GM18870 (cell line): ENCODE data around the gene CAD.
"Not testable (repeated sequence)": the region's sequence is repeated elsewhere in the genome, so short reads cannot be mapped to it uniquely, and the experiment has no call there.

ENCODE experiments used
- ATAC-seq: cut with Tn5 transposase; IDR thresholded peaks from one replicate; pipeline ENCODE4 v1.9.1; 2021; ENCODE audit warnings: moderate library complexity; ENCODE audit not compliant: unreplicated experiment

CAD gene

GRCh38 chr2:27251766-27252165 lies 34.6 kb downstream of the CAD start:
- ATAC-seq = no peak

DNA sequence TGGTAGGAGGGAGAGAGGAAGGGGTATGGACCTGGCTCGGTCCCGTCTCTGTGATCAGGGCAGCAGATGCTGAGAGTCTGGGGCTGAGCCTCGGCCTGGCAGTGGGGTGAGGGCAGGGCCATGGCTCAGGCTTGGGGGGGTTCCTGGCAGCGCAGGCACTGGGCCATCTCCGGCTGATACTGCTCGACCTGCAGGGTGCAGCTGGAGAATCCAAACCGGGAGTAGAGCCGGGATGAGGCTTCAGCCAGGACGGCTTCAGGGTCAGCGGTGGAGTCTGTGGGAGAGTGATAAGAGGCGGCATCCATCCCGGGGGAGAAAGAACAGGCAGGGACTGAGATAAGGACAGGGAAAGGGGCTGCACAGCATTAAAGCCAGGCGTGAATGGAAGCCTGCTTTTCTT lies 38.0 kb downstream of the CAD start:
- no peak for ATAC-seq

DNA sequence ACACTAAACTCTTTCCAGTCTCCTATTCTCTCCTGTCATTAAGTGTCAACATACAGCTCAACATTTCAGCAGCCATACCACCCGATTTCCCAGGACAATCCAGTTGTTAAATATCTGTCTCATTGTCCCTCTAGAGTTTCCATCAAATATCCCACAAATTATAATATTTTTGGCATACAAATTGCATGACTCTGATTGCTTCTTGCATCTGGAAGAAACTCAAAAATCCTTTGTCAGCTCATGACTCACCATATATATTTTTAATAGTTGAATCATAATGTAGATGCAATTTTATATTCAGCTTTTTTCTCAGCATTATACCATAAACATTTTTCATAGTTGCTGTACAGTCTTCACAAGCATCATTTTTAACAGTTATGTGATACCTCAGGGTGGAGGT lies 38.5 kb downstream of the CAD start:
- no peak for ATAC-seq

DNA sequence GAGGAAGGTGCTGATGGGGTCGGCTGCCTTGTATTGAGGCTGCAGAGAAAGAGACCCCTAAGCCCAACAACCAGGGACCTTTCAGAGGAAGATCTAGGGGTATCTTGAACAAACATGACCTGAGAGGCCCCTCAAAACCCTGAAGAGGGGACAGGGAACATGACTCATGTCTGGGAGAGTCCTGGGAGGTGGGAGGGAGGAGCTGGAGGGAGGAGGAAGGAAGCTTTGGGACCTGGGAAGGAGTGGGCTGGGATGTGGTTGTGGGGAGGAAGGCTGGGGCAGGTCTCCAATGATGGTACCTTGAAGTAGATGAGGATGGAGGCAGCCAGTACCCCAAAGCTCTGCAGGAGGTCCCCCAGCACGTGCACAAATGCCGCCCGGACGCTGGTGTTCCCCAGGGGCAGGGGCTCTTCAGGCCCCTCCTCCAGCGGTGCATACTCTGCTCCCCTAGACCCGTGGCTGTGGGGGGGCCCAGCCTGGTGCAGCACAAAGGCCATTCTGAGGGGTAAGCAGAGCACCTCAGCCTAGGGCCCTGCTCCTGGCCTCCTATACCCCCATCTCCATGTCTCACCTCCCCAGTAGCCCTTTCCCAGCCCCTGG lies 39.8 kb downstream of the CAD start:
- ATAC-seq = no peak

DNA sequence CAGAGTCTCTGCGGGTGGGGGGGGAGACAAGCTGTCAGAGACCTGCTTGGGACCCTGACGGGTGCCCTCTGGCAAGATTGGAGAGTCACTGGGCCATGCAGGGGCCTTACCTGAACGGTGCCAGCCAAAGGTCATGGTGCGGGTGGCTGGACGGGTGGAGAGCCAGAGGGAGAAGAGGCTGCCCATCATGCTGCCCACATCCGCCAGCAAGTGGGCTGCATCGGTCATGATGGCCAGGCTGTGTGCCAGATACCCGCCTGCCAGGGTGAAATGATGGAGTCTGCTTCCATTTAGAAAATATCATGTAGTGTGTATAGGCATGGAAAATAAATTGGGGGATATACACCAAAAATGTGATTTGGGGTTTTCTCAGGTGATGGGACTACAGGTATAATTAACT lies 40.9 kb downstream of the CAD start:
- ATAC-seq = no peak

DNA sequence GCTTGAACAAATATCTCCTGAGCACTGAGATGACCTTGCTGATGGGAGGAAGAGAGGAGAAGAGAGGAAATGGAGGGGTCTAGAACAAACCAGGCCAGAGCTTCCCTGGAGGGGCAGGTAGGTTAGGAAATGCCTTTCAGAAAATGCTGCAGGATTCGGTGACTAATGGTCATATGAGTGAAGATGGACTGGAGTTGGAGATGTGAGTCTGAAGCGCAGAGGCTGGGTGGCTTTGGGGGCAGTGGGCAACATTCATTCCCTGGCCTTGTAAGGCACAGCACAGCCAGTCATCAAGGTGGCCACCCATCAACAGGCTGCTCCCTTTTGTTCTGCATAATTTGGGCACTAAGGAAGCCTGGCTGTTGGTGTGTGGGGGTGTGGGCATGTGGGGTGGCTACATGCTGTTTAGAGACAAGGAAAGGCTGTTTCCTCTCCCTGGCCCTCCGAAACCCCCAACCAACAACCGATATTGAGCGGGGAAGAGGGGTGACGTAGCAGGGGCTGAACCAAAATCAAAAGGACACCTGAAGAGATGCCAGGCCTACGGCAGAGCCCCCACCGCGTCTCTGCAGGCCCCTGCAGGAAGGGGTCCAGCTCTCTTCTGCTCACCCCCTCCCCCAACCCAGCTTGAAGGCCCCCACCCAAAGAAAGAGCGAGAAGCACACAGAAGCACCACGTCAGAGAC lies 44.2 kb downstream of the CAD start:
- no peak for ATAC-seq

DNA sequence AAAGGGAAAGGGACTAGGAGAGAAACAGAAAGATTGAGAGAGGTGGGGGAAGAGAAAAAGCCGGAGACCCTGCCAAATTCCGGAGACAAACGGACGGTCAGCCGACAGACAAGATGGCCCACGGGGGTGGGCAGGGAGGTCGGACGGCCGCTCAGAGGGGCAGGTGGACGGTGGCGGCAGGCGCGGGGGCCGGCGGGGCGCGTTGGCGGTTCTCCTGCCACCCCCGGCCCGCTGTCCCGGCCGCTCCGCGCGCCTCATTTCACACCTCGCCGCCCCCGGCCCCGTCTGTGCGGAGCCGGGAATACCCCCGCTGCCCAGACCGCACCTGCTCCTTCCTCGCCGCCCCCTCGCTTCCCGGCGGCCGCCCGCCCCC lies 44.7 kb downstream of the CAD start:
- no peak for ATAC-seq

DNA sequence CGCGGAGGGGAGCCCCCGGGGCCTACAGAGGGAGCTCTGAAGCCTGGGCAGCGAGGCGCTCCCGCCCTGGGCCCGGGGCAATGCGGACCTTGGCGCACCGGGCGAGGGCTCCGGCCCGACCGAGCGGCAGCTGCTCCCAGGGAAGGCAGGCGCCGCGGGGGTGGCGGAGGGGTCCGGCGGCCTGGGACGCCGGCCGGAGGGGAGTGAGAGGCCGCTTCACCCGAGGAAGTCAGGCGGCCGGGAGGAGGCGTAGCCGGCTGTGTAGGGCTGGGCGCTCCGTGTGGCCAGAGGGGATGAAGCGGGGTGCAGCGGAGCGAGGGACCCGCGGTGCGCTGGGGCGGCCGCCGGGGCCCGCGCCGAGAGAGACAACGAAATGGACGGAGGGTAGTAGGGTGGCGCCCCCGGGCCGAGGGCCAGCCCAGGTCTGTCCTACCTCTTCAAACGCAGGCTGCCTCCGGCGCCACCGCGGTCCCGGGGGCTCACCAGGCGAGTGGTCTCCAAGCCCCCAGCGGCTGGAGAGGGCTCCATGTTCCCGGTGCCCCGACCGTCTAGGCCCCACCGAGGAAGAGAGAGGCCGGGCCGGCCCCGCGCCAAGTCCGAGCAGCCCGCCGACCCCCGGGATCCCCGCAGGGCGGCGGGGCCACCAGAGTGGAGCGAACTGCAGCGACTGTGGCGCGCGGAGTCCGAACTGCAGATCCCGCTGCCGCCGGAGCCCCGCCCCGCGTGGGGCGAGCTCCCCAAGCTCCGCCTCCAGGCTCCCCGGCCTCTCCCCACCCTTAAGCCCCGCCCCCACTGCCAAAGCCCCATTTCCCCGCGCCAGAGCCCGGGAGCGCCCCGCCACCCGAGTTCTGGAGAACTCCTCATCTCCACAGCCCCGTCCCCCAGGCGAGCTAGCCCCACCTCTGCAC lies 45.5 kb downstream of the CAD start, which contains the start of gene SLC30A3:
SLC30A3 (minus strand) TSS at position 669 of the 908 bp plus-strand sequence; CDS start at position 528, 141 bp downstream.
- ATAC-seq = no peak

DNA sequence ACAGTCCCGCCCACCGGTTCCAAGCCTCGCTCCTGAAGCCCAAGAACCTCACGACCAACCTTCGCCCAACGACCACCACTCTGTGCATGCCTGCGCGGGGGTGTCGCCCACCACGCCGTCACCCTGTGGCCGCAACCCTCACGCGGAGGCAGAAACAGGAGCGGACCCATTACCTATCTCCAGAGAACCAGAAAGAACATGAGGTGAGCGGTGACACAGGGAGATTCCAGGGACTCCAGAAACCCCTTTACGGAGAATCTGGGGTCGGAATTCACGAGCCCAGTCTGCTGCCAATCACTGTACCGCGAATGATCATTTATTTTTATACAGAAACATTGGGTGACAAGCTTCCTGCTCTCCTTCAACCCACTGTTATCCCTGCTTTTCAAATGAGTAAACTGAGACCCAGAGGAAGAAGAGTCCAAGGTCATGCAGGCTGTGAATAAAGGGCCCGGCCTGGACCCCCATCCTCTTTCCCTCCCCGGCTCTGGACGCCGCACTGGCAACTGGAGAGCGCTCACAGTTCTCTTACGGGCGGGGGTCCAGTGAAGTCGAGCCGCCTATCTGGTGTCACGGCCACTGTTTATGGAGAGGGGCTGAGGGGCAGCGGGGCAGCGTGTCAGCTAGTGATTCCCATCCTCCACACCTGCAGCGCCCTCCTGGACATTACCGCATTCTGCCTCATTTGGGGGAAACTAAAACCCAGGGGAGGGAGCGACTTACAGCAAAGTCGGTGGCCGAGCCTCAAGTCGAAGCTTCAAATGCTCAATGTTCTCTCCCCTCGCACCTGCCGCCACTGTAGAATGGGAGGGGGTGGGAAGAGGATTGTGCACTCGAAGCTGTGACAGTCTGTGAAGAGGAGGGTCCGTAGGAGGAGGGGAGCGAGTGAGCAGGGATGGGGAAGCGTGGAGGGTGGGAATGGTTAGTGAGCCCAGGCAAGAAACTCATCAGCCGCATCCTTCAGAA lies 46.4 kb downstream of the CAD start:
- no peak for ATAC-seq

DNA sequence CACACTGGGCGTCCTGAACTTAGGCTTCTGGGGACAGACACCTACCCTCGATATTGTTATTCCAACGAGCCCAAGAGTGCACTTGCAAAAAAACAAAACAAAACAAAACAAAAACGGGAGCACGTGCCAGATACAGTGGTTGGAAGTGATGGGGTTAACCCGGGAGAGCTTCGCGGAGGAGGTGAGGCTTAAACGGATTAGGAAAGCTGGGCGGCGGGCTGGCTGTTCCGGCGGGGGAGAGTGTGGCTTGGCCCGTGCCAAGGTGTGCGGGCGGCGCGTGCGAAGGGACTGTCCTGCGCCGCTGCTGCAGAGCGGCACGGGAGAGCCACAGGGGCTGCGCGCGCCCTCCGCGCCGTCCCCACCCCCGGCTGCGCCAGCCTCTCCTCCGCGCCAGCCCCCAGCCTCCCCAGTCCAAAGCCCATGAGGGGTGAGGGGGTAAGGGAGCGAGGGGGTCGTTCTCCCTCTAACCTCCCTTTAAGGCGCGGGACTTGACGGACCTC lies 47.1 kb downstream of the CAD start:
- no peak for ATAC-seq

DNA sequence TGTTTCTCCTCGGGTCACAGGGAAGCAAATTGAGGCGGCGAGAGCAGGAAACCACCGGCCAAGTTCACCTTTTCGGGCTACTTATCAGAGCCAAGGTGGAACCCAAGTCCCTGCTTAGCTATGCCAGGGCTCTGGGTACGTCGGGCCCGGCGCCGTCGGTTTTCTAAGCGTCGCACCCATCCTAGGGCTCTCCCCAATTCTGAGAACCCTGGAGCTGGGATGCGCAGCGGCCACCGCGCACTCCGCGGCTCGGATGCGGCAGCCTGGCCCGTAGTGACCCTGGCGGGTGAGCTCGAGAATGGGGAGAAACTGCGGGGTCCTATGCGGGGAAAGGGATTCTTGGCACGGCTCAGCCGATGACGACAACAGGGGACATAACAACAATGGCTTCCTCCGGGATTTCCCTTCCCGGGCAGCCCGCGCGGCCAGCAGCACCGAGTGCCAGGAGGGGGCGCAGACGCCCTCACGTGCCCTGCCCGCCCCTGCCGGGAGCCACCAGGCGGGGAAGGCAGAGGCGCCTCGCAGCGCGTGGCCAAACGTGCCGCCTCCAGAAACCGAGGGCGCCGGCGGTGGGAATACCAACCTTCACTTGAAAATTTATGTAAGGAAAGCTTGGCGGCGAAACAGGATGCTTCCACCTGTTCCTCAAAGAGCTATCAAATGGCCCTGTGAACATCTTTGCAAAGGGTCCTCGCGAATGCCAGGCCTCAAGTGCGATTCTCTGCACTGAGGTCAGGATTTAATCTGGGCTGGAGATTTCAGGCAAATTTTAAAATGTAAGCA lies 47.8 kb downstream of the CAD start:
- no peak for ATAC-seq

DNA sequence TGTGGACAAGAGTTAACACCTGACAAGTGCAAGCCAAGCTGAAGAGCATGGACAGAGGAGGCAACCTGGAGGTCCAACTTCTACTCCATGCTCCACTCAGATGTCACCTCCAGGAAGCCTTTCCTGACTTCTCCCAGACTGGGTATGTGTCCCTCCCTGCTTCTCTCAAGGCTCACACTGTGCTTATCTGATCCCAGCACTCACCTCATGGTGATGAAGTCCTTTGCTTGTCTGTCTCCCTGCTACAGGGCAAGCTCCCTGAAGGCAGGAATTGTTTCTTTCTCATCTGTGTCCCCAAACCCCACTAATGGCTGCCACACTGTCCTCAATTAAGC lies 48.3 kb downstream of the CAD start:
- no peak for ATAC-seq

GRCh38 chr2:27268296-27268695 lies 51.1 kb downstream of the CAD start:
- not testable (repeated sequence) for ATAC-seq

DNA sequence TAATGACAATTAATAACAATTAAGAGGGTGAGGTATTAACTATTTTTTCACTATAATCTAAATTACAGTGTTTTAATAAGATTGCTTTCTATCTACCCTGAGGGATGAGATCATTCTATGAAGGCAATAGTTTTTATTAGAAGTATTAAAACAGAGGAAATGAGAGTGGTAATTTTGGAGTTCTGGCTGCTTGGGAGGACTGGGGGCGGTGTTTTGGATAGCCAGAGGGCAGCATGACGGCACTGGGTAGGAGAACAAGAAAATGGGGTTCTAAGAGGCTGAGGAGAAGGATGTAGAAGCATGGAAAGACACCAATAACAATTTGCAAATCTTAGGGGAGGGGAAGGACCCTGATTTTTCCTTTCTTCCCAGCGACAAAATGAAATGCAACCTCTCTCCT lies 53.0 kb downstream of the CAD start:
- no peak for ATAC-seq

GRCh38 chr2:27270670-27271069 lies 53.5 kb downstream of the CAD start:
- no peak for ATAC-seq

- no peak for ATAC-seq
These were observed 54.6 kb downstream of the CAD start for GRCh38 chr2:27271631-27272340.

- ATAC-seq = not testable (repeated sequence)
These were observed 55.7 kb downstream of the CAD start for GRCh38 chr2:27272537-27273522.
